PC-3 (cell line): ENCODE data around the gene HMCN2. TPM values are rescaled to one million over a fixed set of nuclear protein-coding genes. Genes with fewer than 3 reads are reported as not detected.

Experiments used
- ATAC-seq: fragments of 200-7000 bp; cut with Tn5 transposase; 2 replicates; pipeline ENCODE4 v1.9.1; 2020; ENCODE audit warnings: mild to moderate bottlenecking, moderate library complexity
- BruUV-seq: library from RNA; stranded (reverse); fragments of 400-500 nt; replicated peaks from 2 replicates; lab custom pipeline; 2021; lab: Mats Ljungman, UMichigan
- CTCF ChIA-PET: fragments of 300-600 bp; sonication (Branson Sonifier 250); formaldehyde crosslinking; loops from one replicate; lab custom pipeline; 2022; ENCODE audit warnings: antibody characterized with exemption; lab: Charles Lee
- POLR2A ChIA-PET: fragments of 300-600 bp; sonication (Branson Sonifier 250); formaldehyde crosslinking; loops from one replicate; lab custom pipeline; 2022; ENCODE audit warnings: antibody characterized with exemption; ENCODE audit not compliant: unreplicated experiment; lab: Charles Lee
- DNase-seq: peaks from one replicate; pipeline ENCODE4 v3.0.0-alpha.2; 2015
- H2AFZ ChIP-seq: fragments of 300-600 bp; sonication (generic); 2 replicates; pipeline ENCODE4 v1.6.0; 2016; ENCODE audit warnings: antibody characterized with exemption, low read length
- H3F3A ChIP-seq: fragments of 300-600 bp; sonication (generic); one replicate; pipeline ENCODE4 v1.6.0; 2017; ENCODE audit warnings: antibody characterized with exemption, low read length, control low read depth, mild to moderate bottlenecking; ENCODE audit not compliant: unreplicated experiment
- H3K27ac ChIP-seq: fragments of 300-600 bp; sonication (generic); 2 replicates; pipeline ENCODE4 v1.5.1; 2016; ENCODE audit warnings: mild to moderate bottlenecking, low read length
- H3K27me3 ChIP-seq: fragments of 300-600 bp; sonication (generic); 2 replicates; pipeline ENCODE4 v1.6.1; 2016; ENCODE audit warnings: low read length, mixed read lengths
- H3K36me3 ChIP-seq: fragments of 300-600 bp; sonication (generic); 2 replicates; pipeline ENCODE4 v1.6.1; 2016; ENCODE audit warnings: low read depth, mixed run types, low read length, mixed read lengths
- H3K4me1 ChIP-seq: fragments of 300-600 bp; sonication (generic); 2 replicates; pipeline ENCODE4 v1.5.1; 2016; ENCODE audit warnings: low read length; ENCODE audit not compliant: insufficient read depth
- H3K4me2 ChIP-seq: fragments of 300-600 bp; sonication (generic); 2 replicates; pipeline ENCODE4 v1.6.0; 2016; ENCODE audit warnings: low read length
- H3K4me3 ChIP-seq: fragments of 300-600 bp; sonication (generic); 2 replicates; pipeline ENCODE4 v1.5.1; 2016; ENCODE audit warnings: mild to moderate bottlenecking, low read length, mixed read lengths
- H3K79me2 ChIP-seq: fragments of 300-600 bp; sonication (generic); 2 replicates; pipeline ENCODE4 v1.6.1; 2017; ENCODE audit warnings: low read length, mixed read lengths
- H3K9ac ChIP-seq: fragments of 300-600 bp; sonication (generic); 2 replicates; pipeline ENCODE4 v1.6.0; 2016; ENCODE audit warnings: mild to moderate bottlenecking, low read length
- H3K9me2 ChIP-seq: fragments of 300-600 bp; sonication (generic); replicated peaks from 2 replicates; pipeline ENCODE4 v1.6.1; 2016; ENCODE audit warnings: mixed run types, low read length, mixed read lengths
- H3K9me3 ChIP-seq: fragments of 300-600 bp; sonication (generic); 2 replicates; pipeline ENCODE4 v1.6.1; 2016; ENCODE audit warnings: low read length, mixed read lengths
- H4K20me1 ChIP-seq: fragments of 300-600 bp; sonication (generic); 2 replicates; pipeline ENCODE4 v1.6.1; 2016; ENCODE audit warnings: low read length, mixed read lengths
- CTCF ChIP-seq: fragments of 300-600 bp; sonication (generic); conservative IDR thresholded peaks from 2 replicates; pipeline ENCODE4 v1.5.1; 2017; ENCODE audit warnings: antibody characterized with exemption, low read depth, mild to moderate bottlenecking, low read length
- EZH2 ChIP-seq: fragments of 300-600 bp; sonication (generic); IDR thresholded peaks from one replicate; pipeline ENCODE4 v1.6.1; 2017; ENCODE audit warnings: antibody characterized with exemption, mild to moderate bottlenecking, low read length; ENCODE audit not compliant: unreplicated experiment
- EZH2phosphoT487 ChIP-seq: fragments of 300-600 bp; sonication (generic); IDR thresholded peaks from 2 replicates; pipeline ENCODE4 v1.6.1; 2018; ENCODE audit warnings: mild to moderate bottlenecking, antibody characterized with exemption, low read length, borderline replicate concordance
- intact Hi-C: fragments of 100-400 bp; cut with micrococcal nuclease; formaldehyde crosslinking; loops from 2 replicates; pipeline ENCODE4 v1.9.0; 2023
- total RNA-seq: library from RNA; depleted of rRNA; stranded (reverse); fragments of >200 nt; gene quantifications from 2 replicates; pipeline ENCODE4 v1.2.3, GENCODE V29; 2014

HMCN2 gene
- total RNA-seq, 1 experiment from 2014 or later = 0.11 TPM

GRCh38 chr9:130364619-130365322 lies 99.2 kb downstream of the HMCN2 start:
- Histone ChIP-seq H3K4me1 (peaks cover 12% of the 10 kb centered on the region), H3K9ac (0 out of 2 replicates have a peak overlapping the region, but pooled peaks have one; percentile 4), H3K9me3 (no peaks in the 10 kb centered on the region), H3F3A (no peaks in the 10 kb centered on the region), H3K27me3 (no peaks in the 10 kb centered on the region), H2AFZ (0 out of 2 replicates have a peak overlapping the region, but pooled peaks have one; percentile 24), H3K79me2 (no peaks in the 10 kb centered on the region), H4K20me1 (no peaks in the 10 kb centered on the region), H3K4me2 (no peak overlapping the region), H3K27ac (peak overlapping the region; percentile 37), H3K9me2 (no peaks in the 10 kb centered on the region), H3K4me3 (no peak overlapping the region), H3K36me3 (no peaks in the 10 kb centered on the region)
- ATAC-seq (peak; percentile 89), DNase-seq (peak; percentile 54)
- no peak for TF ChIP-seq CTCF
- no peak for TF ChIP-seq EZH2phosphoT487
- TF ChIP-seq EZH2 = no peak
- ChIA-PET POLR2A (no interaction called here), CTCF (no interaction called here)
- intact Hi-C loops = no loop called here
- BruUV-seq = no TSS peak

DNA sequence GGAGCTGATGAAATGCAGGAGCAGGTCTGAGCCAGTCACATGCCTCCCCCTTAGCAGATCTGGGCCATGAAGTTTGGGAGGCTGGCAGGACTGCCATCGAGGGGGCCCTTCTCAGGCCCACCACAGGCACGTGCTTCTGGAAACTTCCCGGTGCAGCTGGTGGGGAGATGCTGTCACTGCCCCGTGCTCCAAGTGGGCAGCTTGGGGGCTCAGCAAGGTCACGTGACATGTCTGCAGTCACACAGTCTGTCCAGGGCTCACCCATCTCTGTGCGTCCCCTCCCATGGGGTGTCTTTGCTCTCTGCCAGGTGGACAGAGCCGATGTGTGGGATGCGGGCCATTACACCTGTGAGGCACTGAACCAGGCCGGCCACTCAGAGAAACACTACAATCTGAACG lies 99.8 kb downstream of the HMCN2 start:
- Histone ChIP-seq H3K4me1 (peaks cover 12% of the 10 kb centered on the region), H3K9me3 (no peaks in the 10 kb centered on the region), H3F3A (no peaks in the 10 kb centered on the region), H3K27ac (peak overlapping the region; percentile 37), H3K9me2 (no peaks in the 10 kb centered on the region), H4K20me1 (no peaks in the 10 kb centered on the region), H3K27me3 (no peaks in the 10 kb centered on the region), H3K36me3 (no peaks in the 10 kb centered on the region), H3K4me3 (no peak overlapping the region), H3K79me2 (no peaks in the 10 kb centered on the region), H3K4me2 (no peak overlapping the region), H3K9ac (no peak overlapping the region), H2AFZ (no peak overlapping the region)
- ATAC-seq = no peak
- no peak for DNase-seq
- ChIA-PET POLR2A (no interaction called here), CTCF (no interaction called here)
- TF ChIP-seq EZH2 = no peak
- TF ChIP-seq EZH2phosphoT487 = no peak
- no peak for TF ChIP-seq CTCF
- no TSS peak for BruUV-seq
- intact Hi-C loops = no loop called here

- intact Hi-C loops = no loop called here
- Histone ChIP-seq H3K9me3 (no peaks in the 10 kb centered on the region), H2AFZ (no peak overlapping the region), H3K4me2 (no peak overlapping the region), H3F3A (no peaks in the 10 kb centered on the region), H4K20me1 (no peaks in the 10 kb centered on the region), H3K36me3 (no peaks in the 10 kb centered on the region), H3K9ac (no peak overlapping the region), H3K4me3 (no peak overlapping the region), H3K27ac (no peak overlapping the region), H3K4me1 (peaks cover 12% of the 10 kb centered on the region), H3K79me2 (no peaks in the 10 kb centered on the region), H3K27me3 (no peaks in the 10 kb centered on the region), H3K9me2 (no peaks in the 10 kb centered on the region)
- BruUV-seq = no TSS peak
- DNase-seq (no peak), ATAC-seq (no peak)
- ChIA-PET POLR2A (no interaction called here), CTCF (no interaction called here)
- no peak for TF ChIP-seq EZH2phosphoT487
- TF ChIP-seq EZH2 = no peak
- TF ChIP-seq CTCF = no peak
Observed at GRCh38 chr9:130366072-130366471, 100.5 kb downstream of the HMCN2 start.
